ENCODE data around the gene SPI1.

- TF ChIP-seq CTCF (IDR thresholded peaks at IDR 0.05; ENCODE audit: low read depth, low read length), result no peak
- no peak for TF ChIP-seq POLR2A (IDR thresholded peaks at IDR 0.05; ENCODE audit: extremely low read depth, insufficient read length)
- TF ChIP-seq MAX (IDR thresholded peaks at IDR 0.05; ENCODE audit: low read depth, low read length), result no peak
Observed at GRCh38 chr11:47353978-47354774, 24.2 kb downstream of the SPI1 start.
